Dermis blood vessel endothelial cell (primary cell): ENCODE results near the gene GP9. TPM values are rescaled to one million over a fixed set of nuclear protein-coding genes. Genes with fewer than 3 reads are reported as not detected.

Source experiments
- DNase-seq: peaks from one replicate; pipeline ENCODE4 v3.0.0; 2010
- total RNA-seq: library from RNA; depleted of rRNA; stranded (reverse); fragments of >200 nt; gene quantifications from 2 replicates; pipeline ENCODE4 v1.2.3, GENCODE V29; 2014

The GP9 gene
- total RNA-seq, 1 donor from 2014 or later: not detected

DNA sequence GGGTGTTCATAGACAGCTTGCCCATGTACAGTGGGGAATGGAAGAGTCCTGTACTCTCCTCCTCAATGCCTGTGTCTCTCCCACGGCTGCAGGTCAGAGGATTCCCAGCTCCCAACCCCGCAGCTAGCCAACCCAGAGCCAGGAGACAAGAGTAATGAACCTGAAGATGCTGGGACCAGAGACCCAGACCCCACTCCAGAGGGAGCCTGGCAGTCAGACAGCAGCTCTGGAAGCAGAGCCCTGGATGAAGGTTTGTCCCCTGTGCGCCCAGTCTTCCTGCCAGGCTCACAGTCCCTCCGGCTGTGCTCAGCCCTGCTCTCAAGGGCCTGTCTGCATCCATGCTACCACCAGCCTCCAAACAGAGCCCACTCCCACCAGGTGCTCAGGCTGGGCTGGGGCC, 30.0 kb upstream of the GP9 start:
- no peak for DNase-seq

DNA sequence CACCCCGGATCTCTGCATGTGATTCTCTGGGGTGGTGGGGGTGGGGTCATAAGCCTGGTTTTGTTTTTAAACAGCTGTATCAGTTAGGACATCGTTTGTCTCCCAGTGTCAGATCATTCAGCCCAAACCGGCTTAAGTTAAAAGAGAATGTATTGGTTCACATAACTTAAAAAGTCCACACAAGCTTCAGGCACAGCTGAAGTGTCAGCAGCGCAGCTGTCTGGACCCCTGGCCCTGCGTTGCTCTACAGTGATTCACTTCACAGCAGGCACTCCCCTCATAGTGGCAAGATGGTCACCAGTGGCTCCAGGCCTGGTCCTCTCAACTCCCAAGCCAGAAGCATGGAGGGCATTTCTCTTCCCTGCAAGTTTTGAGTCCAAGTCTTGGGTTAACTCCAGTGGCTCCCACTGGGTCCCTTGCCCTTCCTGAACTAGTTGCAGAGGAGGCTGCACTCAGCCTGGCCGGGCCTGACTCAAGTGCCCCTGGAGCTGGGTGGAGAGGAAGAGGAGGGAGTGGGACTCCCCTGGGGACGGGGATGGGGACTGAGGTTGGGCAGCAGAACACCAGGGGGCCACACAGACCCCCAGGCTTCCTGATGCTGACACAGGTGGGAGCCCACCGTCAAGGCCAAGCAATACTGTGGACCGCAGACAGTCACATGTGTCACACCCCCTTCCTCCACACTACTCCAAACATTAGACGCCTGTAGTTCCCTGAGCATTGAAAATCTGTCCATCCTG, 28.9 kb upstream of the GP9 start:
- DNase-seq: no peak

DNA sequence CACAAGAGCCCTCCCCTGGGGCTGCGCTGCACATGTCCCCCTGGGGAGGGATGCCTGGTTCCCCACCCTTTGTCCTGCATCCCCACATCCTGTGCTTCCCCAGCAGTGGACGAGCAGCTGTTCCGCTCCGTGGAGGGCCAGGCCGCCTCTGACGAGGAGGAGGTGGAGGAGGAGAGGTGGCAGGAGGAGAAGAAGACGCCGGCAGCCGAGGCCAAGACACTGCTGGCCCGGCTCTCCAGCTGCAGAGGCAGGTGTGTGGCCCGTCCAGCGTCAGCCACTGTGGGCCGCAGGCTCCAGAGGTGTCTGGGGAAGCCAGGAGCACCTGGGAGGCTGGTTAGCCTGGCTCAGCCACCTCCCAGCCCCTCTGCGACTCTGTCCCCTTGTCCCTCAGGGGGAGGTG, 27.9 kb upstream of the GP9 start:
- DNase-seq: no peak

DNA sequence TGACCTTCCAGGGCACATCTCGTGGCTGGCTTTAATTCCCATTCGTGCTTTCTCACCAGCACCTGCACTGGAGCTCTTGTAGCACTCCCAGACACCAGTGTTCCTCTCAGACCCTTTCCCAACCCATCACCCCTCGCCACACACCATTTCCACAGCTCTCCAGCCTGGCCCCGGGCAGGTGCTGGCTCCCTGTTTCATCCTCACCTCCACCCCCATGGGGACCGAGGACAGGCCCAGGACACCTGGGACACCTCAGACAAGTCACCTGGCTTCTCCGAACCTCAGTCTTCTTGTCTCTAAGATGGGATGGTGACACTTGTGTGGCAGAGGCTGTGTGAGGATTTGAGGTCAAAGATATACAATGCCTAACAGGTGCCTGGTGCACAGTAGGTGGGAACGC, 27.4 kb upstream of the GP9 start:
- DNase-seq: no peak

DNA sequence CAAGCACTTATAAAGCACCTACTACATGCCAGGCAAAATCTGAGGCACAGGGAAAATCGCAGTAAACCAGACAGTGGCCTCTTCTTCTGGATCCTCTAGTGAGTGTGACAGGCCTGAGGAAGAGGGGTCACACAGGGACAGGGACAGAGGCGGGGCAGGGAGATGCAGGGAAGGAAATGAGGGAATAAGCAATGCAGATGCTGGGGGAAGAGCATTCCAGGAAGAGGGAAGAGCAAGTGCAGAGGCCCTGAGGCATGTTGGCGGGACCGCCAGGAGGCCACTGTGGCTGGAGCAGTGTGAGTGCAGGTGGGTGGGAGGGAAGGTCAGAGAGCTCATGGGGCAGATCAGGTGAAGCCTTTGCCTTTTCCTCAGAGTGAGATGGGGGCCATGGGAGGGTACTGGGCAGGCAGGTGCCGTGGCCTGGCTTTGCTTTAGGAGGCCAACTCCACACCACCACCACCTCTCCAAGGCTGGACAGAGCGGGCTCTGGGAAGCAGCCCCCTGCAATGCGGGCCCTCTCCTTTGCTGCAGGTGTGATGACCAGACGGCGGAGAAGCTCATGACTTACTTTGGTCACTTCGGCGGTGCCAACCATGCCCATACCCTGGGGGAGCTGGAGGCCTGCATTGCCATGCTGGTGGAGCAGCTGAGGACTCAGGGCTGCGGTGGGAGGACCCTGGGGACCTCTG, 26.8 kb upstream of the GP9 start:
- no peak for DNase-seq

DNA sequence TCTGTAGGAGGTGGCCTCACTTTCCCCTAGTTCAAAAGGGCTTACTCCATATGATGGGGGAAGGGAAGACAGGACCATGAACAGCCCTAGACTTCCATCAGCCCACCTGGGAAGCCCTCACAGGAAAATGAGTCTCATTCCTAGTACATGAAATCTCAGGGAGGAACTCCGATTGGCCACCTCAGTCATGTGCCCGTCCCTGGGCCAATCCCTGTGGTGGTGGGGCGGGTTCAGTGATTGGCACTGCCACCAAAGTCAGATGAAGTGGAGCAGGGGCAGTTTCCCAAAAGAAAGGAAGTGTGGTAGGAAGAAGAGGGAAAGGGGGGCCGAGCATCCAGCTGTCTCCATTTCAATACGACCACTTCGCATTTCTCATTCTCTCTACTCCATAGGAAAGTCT, 25.9 kb upstream of the GP9 start:
- peak; percentile 27 for DNase-seq

DNA sequence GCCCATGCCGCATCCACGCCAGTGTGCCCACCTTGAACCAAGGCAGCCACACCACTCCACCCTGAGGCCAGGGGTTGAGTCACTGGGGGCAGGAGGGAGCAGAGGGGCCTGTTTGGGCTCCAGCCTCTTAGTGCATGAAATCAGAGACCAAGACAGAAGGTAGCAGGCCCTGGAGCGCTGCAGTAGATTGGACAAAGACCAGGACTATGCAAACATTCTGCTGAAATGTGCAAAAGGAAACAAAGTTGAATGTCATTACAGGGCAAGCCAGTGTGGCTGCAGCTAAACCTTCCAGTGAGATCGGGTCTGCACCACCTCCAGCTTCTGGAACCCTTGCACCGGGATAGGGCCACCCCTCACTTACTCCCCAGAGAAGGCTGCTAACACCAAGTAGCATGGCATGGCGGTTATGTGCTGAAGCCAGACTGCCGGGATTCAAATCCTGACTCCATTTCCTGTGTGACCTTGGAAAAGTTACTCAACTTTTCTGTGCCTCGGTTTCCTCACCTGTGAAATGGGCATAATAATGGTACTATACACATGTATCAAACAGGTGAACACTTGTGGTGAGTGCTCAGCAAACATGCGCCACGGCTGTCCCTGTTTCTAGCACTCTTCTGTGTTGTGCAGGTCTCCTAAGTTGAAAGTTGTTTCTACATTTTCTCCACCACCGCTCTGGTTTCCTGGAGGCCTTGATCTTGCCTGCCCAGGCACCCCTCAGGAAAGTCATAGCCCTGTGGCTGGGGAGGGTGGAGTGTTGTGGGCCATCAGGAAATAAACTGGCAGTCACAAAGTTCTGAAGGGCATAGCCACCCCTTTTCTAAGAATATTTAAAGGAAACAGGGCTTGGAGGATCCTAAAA, 25.0 kb upstream of the GP9 start:
- DNase-seq: no peak

DNA sequence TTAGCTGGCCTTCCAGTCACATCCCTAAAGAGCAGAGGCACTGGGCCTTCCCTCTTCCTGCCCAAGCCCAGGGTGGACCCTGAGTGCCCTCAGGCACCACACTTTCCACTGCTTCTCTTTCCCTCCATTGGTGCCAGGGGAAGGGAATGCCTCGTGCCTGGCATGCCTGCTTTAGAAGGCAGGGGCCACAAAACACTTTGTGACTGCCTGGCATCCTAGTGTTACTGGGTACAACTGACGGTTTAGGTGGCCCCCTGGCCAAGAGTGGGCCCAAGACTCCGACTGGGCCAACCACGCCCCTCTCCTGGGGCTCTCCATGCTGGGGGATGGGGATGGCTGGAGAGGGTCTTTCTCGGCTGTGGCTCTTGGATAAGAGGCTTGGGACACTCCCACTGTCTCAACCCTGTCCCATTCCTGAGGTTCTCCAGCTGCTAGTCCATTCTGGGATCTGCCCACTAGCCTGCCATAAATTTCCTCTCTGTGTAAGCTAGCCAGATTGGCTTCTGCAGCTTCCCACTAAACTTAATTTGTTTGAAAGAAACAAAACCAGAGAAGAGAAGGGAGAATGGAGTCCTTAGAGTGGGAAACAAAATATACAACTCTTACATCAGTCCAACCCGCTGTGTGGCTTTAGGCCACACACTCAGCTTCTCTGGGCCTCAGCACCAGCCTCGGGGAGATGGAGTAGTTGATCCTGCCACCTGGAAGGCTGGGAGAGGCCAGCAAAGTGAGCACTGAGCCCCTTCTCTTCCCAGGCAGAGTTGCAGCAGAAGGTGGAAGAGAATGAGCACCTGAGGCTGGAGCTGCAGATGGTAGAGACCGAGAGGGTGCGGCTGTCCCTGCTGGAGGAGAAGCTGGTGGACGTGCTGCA, 24.1 kb upstream of the GP9 start:
- no peak for DNase-seq

DNA sequence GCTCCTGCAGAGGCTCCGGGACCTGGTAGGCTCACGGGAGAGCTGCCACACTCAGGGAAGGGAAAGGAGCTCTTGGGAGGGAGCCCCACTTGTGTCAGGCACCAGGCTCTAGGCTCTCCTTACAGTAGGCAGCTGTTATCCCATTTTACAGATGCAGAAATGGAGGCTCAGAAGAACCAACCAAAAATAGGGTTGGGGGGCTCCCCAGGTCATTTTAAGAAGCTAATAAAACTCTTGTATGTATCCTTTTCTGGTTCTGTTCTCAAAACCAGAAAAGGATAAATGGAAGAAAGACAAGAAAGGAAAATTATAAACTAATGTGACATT, 23.5 kb upstream of the GP9 start:
- DNase-seq: no peak

DNA sequence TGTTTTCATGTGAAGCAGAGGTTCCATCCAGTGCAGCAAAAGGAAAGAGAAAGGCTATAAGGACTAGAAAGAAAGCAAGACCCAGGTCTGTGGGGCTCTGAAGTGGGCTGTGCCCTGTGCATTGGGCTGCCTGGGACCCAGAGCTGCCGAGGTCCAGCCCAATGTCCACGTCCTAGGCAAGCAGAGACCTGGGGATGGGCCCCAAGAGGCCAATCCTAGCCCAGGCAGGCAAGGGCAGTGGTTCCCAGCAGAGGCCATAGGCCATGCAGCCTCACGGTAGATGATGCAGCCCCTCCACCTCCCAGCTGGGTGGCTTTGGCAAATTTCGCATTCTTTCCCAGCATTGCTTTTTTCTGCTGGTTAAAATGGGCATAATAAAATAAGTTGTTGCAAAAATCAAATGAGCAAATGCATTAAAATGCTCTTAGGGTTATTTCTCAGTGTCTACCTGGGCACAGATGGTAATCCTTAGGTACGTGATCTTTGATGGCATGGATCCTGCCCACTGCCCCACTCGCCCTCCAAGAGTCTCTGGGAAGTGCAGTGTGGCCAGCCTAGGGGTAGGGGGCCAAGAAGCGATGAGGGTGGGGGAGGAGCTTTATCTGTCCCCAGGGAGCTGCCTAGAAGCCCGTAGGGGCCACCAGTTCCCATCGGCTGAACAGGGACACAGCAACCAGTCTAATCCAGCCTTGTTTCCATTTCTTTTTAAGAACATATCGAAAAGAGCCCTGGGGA, 22.3 kb upstream of the GP9 start:
- DNase-seq: no peak

DNA sequence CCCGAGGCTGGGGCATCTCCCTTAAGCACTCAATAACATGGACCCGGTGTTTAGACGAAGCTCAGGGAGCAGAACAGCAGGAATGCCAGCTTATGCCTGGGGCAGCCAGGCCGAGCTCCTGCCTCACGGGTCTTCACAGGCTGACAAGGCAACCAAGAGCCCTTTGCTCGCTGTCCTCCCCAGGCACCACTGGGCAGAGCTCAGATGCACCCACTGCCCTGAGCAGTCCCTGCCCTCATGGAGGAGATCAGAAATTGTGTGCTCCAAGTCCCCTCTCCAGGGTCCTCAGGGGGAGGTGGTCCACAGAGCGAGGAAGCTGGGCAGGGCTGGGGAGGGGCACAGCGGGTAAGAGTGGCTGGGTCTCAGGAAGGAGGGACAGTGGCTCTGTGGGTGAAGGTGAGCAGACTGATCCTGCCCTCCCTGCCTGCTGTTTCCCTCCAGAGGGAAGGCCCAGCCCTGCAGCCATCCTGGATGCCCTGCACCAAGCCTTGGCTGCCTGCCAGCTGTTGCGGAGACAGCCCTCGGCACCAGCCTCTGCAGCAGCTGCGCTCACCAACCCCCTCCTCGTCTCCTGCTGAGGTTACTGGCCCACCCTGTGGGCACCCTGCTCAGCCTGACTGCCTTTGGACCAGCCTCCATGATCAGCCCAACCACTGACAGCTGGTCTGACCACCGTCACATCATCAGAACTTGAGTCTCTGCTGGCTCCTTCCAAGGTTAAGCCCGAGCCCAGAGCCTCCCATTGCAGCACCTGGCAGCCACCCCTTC, 21.1 kb upstream of the GP9 start:
- peak; percentile 38 for DNase-seq

DNA sequence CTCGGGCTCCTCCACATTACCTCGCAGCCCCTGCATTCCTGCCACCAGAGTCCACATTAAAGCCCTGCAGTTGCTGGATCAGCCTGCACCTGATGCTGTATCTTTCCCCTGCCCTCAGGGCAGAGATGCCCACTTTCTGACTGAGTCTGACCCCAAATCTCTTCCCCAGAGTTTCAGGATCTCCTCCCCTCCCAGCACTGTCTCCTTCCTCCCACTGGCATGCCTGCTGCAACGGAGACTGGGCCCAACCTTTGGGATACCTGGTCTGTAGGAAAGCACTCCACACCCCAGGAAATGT, 20.6 kb upstream of the GP9 start:
- no peak for DNase-seq

DNA sequence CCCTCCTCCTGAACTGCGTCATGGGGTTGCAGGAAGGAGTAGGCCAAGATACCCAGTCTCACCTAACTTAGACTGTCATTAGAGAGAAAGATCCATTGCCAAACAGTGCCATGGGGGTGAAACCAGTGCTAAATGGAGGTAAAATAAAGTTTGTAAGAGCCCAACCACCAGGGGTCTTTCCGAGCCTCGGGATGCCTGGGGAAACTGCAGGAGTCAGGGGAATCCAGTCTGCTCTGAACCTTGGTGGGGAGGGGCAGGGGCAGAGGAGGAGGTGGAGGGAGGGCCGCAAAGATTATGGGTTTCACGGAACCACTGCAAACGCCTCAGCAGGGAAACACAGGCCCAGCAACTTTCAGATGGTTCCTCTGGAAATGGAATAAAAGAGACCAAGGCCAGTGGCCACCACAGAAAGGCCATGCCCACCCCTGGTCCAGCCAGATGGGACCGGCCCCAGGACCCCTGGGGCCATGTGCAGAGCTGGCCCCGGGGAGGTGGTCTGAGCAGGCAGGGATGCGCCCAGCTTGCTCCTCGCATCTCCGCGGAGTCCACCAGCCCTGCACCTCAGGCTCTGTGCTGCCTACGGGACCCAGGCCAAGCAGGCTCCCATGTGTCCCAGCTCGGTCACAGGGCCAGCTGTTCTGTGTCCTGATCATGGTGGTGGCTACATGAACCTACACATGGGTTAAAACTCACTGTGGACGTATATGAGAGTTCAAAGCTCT, 19.8 kb upstream of the GP9 start:
- no peak for DNase-seq

DNA sequence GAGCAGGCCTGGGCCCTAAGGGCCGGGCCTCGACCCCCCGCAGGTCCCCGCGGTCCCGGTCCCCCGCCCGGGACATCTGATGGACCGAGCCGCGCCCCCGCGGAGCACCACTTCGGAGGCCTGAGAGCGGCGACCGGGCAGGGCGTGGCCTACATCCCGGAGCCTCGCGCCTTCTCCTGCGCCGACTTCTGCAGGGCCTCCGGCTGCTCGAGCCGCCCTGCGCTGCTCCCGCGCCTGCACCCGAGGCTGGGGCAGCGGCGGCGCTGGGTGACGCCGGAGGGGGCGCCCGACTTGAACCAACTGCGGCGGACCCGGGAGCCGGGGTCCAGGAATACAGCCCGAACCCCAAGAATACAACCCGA, 14.9 kb upstream of the GP9 start:
- DNase-seq: peak; percentile 31

DNA sequence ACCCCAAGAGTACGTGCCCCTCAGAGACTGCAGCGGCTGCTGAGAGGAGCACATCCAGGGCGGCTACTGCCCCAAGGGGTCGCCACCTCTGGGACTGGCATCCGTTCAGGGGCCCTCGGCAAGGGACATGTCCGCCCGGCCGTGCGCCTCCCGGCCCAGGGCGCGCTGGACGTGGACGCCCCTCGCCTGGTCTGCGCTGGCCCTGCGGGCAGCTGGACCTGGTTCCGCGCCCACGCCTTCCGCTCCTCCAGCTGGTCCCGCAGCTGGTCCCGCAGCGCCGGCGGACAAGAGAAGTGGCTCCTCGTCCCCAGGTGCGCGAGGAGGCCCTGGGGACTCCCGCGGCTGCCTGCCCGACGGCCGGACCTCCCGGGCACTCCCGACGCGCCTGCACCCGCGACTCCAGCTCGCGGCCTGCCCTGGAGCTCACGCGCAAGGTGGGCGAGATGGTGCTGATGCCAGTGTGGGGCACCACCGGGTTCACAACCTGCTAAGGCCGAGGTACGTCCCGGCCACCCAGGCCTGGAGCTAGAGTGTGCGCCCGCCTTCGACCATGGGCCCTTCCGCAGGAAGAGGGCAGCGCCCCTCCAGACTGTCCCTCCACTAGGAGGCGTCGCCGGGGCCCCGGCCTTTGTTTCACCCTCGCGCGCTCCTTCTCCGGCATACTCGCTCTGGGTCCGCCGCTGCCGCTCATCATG, 14.4 kb upstream of the GP9 start:
- peak; percentile 17 for DNase-seq

DNA sequence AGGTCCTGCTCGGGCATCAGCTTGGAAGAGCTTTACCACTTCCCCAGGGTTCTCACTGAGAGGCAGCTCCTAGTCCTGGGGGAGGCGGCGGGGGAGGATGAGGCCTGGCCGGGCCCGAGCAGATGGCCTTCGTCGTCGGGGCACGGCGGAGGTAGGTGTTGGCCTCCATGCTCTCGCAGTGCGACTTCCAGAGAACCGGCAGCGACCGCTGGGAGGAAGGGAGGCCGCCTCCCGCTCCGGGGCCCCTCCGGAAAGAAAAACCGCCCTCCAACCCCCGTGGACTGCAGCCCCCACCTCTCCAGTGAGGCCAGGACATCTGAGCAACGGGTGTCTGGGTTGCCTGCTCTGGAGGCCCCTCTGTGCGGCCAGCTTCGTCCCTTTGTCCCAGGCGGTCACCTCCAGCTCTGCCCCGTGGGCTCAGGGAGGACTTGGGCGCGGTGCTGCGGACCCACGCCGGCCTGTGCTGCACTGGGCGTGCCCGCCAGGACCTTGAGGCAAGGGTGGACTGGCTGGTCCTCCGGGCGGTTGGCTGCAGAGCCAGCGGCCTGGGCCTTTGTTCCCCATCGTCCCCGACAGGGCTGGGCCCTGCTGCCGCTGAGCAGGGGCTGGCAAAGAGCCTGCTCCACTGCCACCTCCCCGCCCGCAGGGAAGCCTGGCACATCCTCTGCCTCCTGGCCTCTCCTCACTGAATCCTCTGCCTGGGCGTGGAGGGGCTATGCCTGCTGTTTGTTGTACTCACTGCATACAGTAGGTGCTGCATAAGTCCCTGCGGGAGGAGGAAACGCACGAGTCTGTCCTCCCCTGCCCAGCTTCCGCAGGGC, 13.6 kb upstream of the GP9 start:
- DNase-seq: no peak

DNA sequence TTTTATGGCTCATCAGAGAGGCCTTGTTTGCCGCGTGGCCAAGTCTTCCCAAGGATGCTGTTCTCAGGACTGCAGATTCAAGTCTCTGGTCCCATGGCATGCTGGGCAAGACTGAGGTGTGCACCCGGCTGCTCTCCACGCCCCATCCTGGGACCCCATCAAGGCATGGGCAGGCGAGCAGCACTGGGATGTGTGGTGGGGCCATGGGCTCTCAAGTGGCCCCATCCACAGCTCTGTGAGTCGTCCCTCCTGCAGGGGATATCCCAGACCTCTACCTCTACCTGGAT, 13.1 kb upstream of the GP9 start:
- DNase-seq: no peak

DNA sequence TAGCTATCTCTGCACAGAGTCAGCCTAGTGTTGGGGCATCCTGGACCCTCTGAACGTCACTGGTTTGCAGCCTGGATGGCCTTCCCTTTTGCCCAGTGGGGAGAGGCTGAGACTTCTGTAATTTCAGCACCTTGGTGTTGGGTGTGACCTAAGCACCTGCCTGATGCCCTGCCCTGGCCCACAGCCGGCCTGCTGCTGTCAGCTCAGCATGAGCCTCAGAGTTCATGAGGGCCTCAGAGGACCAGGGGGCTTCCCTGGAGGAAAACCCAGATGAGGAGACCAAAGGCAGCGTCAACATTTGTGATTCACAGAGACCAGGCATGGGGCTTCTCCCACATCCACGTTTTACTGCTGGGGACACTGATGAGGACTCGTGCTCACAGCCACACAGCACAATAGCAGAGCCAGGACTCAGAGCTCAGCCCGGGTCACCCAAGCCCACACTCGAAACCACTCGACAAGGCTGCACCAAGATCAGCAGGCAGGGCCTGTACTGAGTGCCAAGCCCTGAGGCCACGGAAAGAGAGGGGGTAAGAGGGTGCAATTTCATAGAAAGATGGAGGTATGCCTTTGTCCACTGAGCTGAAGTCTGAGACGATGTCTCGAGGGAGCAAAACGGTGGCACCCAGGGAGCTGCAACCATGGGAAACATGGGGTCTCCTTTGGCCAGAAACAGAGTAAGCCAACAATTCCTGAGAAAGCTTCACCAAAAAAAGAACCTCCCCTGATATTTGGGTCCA, 9.9 kb upstream of the GP9 start:
- DNase-seq: no peak

DNA sequence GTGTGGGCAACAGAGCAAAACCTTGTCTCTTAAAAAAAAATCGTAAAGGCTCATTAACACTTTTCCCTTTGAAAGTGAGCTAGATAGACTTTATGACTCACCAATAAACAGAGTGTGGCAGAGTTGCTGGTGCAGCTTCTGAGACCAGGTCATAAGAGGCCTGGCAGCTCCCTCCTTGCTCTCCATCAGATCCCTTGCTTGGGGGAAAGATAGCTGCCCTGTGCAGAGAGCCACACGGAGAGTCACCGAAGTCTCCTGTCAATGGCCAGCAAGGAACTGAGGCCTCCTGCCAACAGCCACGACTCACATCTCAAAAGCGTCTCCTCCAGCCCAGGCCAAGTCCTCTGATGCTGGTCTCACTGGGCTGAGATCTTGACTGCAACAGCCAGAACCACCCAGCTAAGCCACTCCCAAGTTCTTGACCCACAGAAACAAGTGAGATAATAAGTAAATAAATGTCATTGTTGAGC, 8.7 kb upstream of the GP9 start:
- DNase-seq: no peak
